ENCODE results near the gene P2RX3.
"Not testable (repeated sequence)": the region's sequence is repeated elsewhere in the genome, so short reads cannot be mapped to it uniquely, and the experiment has no call there.

P2RX3 gene
- total RNA-seq, result 0 reads per million in 2 experiments

DNA sequence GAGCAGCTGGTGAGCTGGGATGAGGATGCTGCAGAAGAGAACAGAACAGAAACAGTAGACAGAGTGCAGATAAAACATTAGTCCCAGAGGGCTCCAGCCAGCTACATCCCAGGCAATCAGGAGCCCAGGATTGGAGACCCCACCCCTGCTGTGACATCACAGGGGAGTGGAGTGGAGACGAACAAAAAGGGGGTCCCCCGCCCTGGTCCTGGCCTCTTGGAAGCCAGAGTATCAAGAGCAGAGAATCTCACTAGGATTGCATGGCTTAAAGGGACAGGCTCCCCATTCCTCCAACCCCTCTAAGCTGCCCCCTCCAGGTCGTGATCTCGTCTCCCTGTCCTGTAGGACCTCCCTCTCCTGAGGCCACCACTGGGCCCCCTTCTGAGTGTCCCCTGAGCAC is at the start of gene P2RX3:
TSS of gene P2RX3 (plus strand) at position 211 of the 400 bp plus-strand sequence. CDS start 199 bp downstream, outside the sequence.
- DNase-seq (ENCODE audit: low read depth), result no peak

DNA sequence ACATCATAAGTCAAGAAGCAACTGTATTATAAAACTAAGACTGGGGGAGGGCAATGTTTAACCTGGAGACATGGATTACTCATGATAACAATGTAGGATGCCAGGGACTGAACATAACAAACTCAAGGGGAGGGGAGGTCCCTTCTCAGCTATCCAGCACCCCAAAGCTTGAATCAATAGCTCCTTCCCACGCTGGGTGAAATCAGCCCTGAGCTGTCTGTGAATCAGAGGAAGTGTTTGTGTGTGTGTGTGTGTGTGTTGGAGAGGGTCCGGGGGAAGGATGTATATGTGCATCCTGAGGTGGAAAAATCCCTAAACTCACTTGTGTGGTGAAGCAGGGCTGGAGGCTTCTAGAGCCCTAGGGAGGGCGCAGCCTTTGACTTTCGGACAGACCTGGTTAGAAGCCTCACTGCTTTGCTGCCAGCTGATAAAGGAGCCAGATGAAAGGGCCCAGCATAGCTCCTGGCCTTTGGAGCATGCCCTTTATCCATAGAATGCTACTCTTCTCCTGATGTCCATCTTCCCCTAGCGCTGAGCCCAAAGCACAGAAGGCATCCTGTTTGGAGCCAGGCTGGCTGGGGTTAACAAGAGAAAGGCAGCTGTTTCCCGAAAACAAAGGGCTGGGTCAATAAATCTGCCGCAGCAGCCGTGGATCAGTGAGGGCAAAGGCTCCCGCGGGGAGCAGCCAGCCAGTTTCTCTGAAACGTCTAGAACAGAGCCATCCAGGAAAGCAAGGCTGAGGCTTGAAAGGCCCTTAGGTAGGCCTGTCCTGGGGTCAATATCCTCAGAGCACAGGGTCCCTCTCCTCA is 49.2 kb upstream of the P2RX3 start:
- no peak for DNase-seq (ENCODE audit: low read depth)

- no peak for DNase-seq (ENCODE audit: low read depth)
Measured at GRCh38 chr11:57290288-57290687, 47.9 kb upstream of the P2RX3 start.

DNA sequence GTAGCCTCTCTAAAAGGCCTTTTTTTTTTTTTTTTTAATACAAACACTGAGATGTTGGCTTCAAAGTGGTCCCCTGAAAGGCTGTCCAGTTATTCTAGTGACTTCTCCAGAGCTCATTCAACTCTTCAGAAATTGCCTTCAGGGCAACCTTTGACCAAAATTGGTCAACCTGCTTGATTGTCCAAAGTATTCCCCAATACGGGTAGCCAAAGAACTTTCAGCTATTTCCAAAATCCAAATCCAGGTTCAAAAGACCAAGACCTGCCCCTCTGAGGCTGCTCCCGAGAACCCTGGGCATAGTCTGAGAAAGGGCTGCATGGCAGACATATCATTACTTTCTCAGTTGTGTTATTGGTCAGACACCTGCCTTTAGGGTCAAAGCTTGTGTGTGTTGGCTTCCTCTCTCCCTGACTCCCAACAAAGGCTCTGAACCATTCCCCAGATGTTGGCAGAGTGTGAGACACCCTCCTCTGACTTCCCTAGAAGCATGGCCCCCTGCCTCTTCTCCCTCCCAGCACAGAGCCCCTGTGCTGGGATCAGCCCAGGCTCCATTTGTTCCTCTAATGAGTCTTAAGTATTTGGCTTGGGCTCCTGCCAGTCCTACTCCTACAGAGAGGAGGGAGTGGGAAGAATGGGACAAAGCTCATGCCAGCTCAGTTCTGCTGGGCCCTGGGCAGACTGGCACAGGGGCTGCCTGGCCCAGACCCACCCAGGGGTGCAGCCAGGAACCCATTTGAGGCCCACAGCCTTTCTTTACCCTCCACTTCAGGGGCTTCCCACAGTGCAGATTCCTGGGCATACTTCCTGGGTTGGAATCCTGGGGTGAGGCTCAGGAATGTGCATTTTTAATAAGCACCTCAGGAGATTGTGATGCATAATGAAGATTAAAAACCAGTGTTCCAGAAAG is 43.7 kb upstream of the P2RX3 start:
- no peak for DNase-seq (ENCODE audit: low read depth)

- not testable (repeated sequence) for DNase-seq (ENCODE audit: low read depth)
Measured at GRCh38 chr11:57296205-57296604, 41.9 kb upstream of the P2RX3 start.

GRCh38 chr11:57297221-57297620 is 40.9 kb upstream of the P2RX3 start:
- no peak for DNase-seq (ENCODE audit: low read depth)

GRCh38 chr11:57299150-57299737 is 38.9 kb upstream of the P2RX3 start:
- DNase-seq (ENCODE audit: low read depth), result no peak

GRCh38 chr11:57300785-57301184 is 37.4 kb upstream of the P2RX3 start:
- no peak for DNase-seq (ENCODE audit: low read depth)

GRCh38 chr11:57301711-57302423 is 36.3 kb upstream of the P2RX3 start:
- DNase-seq (ENCODE audit: low read depth), result no peak

DNA sequence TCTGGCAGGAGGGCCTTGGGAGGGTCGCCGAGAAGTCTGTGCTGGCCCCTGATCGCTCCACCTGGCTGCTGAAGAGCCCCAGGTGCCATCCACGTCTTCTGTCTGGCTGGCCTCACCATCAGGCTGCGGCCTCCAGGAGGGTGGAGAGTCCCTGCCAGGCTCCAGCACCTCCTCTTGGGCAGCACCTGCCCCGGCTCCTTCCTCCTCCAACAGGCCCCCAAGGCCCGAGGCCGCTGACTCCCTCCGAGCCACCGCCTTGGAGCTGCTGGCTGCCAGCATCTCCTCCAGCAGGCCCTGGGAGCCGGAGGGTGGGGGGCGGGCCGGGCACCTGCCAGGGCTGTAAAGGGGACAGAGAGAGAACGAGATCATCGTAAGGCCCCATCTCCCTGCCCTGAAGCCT is 35.7 kb upstream of the P2RX3 start:
- DNase-seq (ENCODE audit: low read depth), result no peak

DNA sequence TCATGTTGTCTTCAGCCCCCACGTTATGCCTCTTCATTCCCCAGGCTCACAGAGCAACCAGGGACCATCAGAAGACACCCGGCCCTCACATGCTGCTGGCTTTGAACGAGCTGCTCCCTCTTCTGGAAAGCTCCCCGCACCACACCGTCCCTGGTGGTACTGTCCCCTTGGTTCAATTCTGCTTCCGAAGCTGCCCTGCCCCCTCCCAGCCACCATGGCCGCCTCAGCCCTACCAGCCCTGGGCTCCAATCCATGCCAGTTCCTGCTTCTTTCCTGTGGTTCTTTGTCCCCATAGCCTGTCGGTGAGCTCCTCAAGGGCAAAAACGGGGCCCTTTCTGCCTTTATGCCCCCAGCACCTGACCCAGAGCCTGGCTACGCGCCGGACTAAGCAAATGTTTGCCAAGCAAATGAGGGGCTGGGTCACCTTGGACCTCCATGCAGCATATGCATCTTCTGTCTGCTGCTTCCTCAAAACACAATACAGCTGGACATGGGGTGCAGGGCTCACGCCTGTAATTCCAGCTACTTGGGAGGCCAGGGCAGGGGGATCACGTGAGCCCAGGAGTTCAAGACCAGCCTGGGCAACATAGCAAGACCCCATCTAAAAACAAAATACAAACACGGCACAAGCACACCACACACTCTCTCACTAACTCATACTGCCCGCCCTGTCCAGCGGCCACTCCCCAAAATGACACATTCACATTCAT is 34.7 kb upstream of the P2RX3 start:
- DNase-seq (ENCODE audit: low read depth), result no peak

GRCh38 chr11:57303990-57304579 is 34.1 kb upstream of the P2RX3 start:
- no peak for DNase-seq (ENCODE audit: low read depth)

- no peak for DNase-seq (ENCODE audit: low read depth)
Measured at GRCh38 chr11:57305523-57305922, 32.6 kb upstream of the P2RX3 start.

DNA sequence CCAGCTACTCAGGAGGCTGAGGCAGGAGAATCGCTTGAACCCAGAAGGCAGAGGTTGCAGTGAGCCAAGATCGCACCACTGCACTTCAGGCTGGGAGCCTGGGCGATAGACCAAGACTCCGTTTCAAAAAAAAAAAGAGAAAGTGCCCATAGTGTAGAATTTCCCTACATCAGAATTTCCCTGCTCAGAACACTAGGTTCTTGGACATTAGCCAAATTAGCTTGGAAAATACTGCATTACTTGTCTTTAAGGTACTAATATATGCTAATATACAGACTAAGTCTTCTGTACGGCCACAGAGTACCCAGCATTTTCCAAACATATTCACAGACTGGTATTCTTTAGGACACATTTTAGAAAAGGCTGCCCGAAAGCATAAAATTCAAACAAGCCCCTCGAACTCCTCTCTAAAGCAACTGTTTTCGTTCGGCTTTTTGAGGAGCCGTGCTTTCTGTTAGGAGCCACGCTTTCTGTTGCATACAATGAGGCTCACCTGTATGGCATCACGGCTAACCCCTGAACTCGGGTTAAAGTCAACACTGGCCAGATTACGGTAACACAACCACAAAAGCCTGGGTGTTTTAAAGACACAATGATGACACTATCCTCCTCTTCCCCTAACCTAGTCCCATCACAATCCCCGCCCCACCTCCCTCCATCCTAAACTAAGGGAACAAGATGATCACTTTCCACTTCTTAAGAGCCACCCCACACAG is 31.8 kb upstream of the P2RX3 start:
- no peak for DNase-seq (ENCODE audit: low read depth)

DNA sequence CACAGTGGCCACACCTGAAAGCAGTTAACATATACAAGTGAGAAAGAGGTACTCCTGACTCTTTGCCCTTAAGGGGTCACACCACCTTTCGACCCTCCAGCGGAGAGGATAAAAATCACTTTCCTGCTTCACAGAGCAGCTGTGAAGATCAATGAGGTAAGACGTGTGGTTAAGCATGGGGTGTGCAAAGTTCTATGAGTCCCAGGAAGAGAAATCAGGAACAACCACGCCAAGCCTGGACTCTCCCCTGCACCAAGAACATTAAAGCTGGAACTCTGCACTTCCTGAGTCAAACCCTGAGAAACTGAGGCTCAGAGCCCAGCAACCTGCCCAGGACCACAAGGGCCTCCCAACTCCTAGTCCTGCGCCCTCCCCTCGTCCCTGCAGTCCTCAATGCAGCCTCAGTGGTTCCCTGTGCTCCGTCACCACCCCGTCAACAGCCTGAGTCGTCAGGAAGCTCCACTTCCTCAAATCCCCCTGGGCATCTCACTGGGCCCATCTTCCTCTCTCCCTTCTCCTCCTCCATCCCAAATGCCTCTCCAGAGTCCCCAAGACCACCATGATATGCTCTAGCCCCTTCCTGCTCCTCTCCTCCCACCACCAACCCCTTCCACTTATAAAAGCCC is 31.1 kb upstream of the P2RX3 start:
- DNase-seq (ENCODE audit: low read depth), result no peak

GRCh38 chr11:57307666-57308270 is 30.4 kb upstream of the P2RX3 start:
- DNase-seq (ENCODE audit: low read depth), result no peak

- no peak for DNase-seq (ENCODE audit: low read depth)
Measured at GRCh38 chr11:57308426-57309060, 29.6 kb upstream of the P2RX3 start.

All from T follicular helper cell (primary cell).